ENCODE results near the gene ELFN1.

ELFN1 gene

GRCh38 chr7:1746491-1746975 is 76.5 kb downstream of the ELFN1 start:
- peaks cover 44% of the 10 kb centered on the region for H3K27me3 Mint-ChIP-seq
- no peaks in the 10 kb centered on the region for H3K9me3 Mint-ChIP-seq
- no peak for ATAC-seq
- H3K4me3 Mint-ChIP-seq: no peak overlapping the region
- no peak overlapping the region for H3K27ac Mint-ChIP-seq
- no peaks in the 10 kb centered on the region for H3K36me3 Mint-ChIP-seq
- H3K4me1 Mint-ChIP-seq: peaks cover 25% of the 10 kb centered on the region

DNA sequence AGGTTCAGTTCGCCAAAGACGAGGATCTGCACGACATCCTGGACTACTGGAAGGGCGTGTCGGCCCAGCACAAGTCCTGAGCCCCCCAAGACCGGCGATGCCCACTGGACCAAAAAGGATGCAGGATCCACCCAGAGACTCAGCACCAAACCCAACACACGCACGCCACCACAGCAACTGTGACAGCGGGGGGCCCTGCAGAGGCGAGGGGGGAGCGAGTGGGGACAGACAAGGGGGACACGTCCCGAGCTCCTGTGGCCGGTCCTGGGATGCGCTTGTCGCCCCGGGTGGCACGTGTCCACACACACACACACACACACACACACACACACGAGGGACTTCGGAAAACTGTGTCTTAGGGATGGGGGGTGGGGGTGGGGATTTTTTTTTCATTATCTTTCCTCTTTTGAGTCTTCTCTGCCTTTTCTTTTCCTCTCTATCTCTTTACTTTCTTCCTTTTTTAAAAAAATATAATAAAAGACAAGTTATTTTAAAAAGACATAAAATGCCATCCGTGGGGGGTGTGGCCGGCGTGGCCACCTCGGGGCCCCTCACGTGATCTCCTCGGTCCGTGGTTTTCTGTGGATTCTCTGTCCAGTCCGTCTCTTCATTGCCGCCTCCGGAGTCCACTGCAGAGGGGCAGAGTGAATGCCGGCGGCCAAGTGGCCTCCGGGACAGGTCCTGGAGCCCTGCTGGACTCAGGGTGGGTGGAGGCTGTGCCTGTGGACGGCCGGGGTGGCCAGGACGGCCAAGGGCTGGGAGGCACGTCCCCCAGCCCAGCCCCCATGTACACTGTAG is 77.1 kb downstream of the ELFN1 start:
- Mint-ChIP-seq H3K4me3 (no peak overlapping the region), H3K27me3 (peaks cover 41% of the 10 kb centered on the region), H3K27ac (no peak overlapping the region), H3K9me3 (no peaks in the 10 kb centered on the region), H3K4me1 (peaks cover 21% of the 10 kb centered on the region), H3K36me3 (no peaks in the 10 kb centered on the region)
- ATAC-seq: no peak

GRCh38 chr7:1748076-1748838 is 78.2 kb downstream of the ELFN1 start:
- Mint-ChIP-seq H3K27me3 (peaks cover 31% of the 10 kb centered on the region), H3K27ac (no peak overlapping the region), H3K4me3 (no peak overlapping the region), H3K9me3 (peaks cover 3% of the 10 kb centered on the region), H3K4me1 (peaks cover 20% of the 10 kb centered on the region), H3K36me3 (no peaks in the 10 kb centered on the region)
- ATAC-seq: no peak

DNA sequence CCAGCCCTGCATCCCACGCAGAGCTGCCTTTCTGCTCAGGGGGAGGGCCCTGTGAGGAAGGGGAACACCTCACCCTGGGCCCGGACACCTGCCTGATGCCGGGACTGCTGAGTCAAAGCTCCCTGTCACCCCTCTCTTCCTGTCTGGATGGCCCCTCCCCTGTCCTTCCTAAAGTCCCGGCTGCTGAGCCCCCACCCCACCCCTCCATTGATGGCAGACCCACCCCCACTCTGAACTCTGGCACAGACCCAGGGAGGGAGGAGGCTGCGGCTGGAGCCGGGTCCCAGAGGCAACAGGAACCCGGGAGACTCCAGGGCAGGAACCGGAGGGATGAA is 78.7 kb downstream of the ELFN1 start:
- ATAC-seq: no peak
- Mint-ChIP-seq H3K36me3 (no peaks in the 10 kb centered on the region), H3K27ac (no peak overlapping the region), H3K27me3 (peaks cover 31% of the 10 kb centered on the region), H3K4me1 (peaks cover 23% of the 10 kb centered on the region), H3K9me3 (peaks cover 3% of the 10 kb centered on the region), H3K4me3 (no peak overlapping the region)

DNA sequence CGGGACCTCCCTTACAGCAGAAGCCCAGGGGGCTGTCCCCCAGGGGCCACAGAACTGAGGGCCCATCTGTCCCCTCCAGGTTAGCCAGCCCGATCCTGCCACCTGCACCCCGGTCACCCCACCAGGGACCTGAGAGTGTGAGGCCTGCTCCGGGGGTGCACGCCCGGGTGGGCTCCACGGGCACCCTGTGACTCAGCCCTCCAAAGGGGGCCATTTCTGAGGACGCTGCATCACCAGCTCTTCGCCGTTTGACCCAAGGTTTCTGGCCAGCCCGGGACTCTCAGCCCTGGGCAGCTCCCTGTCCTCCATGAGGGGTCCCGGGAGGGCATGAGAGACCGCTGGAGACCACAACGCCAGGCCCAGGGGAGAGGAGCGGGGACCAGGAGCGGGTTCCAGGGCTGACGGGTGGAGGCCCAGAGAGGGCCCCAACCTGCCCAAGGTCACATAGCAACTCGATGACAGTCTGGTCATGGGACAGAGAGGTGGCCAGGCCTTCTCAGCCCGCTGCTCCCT is 79.3 kb downstream of the ELFN1 start:
- H3K9me3 Mint-ChIP-seq: peaks cover 4% of the 10 kb centered on the region
- no peak overlapping the region for H3K27ac Mint-ChIP-seq
- no peak overlapping the region for H3K4me3 Mint-ChIP-seq
- H3K27me3 Mint-ChIP-seq: peaks cover 31% of the 10 kb centered on the region
- ATAC-seq: no peak
- peaks cover 25% of the 10 kb centered on the region for H3K4me1 Mint-ChIP-seq
- H3K36me3 Mint-ChIP-seq: no peaks in the 10 kb centered on the region

DNA sequence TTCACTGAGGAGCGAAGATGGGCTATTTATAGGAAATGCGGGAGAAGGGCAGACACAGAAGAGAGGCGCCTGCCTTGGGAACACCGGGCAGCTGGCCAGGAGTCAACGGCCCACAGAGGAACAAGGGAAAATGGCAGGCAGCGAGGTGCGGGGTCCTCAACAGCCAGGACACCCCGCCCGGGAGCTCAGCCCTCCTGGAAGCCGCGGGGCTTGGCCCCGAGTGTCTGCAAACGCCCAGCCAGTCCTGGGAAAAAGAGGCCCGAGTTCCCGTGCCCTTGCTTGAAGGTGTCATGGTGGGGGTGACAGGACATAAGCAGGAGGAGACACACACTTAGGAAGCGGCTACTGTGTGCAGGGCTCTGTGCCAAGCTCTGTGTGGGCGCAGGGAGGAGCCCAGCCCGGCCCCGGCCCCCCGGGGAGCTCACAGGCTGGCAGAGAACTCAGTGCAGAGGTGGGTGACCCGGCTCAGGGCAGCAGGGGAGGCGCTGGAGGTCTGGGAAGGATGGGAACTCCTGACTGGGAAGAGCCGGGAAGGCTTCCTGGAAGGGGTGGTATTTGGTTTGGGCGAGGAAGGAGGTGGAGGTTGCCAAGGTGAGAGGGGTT is 79.9 kb downstream of the ELFN1 start:
- H3K4me3 Mint-ChIP-seq: no peak overlapping the region
- H3K36me3 Mint-ChIP-seq: no peaks in the 10 kb centered on the region
- H3K4me1 Mint-ChIP-seq: peaks cover 30% of the 10 kb centered on the region
- H3K27me3 Mint-ChIP-seq: peaks cover 31% of the 10 kb centered on the region
- H3K9me3 Mint-ChIP-seq: peaks cover 7% of the 10 kb centered on the region
- H3K27ac Mint-ChIP-seq: no peak overlapping the region
- ATAC-seq: no peak

- H3K27ac Mint-ChIP-seq: no peak overlapping the region
- peak; percentile 21 for ATAC-seq
- peaks cover 30% of the 10 kb centered on the region for H3K4me1 Mint-ChIP-seq
- H3K27me3 Mint-ChIP-seq: peaks cover 31% of the 10 kb centered on the region
- H3K36me3 Mint-ChIP-seq: no peaks in the 10 kb centered on the region
- peaks cover 7% of the 10 kb centered on the region for H3K9me3 Mint-ChIP-seq
- no peak overlapping the region for H3K4me3 Mint-ChIP-seq
Measured at GRCh38 chr7:1750541-1751021, 80.5 kb downstream of the ELFN1 start.

DNA sequence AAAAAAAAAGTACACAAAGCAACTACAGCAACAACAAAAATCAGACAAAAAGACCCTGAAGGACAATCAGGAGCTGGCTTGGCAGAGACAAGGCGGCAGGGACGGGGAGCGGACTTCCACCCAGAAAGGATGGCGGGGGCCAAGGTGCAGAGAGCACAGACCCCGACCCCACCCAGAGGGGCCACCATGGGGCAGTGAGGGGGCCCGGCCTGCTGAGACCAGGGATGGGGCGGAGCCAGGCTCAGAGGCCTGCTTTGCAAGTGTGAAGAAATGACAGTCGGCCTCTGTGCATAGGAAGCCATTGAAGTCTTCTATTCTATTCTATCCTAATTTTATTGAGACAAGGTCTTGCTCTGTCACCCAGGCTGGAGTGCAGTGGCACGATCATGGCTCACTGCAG is 82.0 kb downstream of the ELFN1 start:
- peaks cover 40% of the 10 kb centered on the region for H3K27me3 Mint-ChIP-seq
- peaks cover 43% of the 10 kb centered on the region for H3K4me1 Mint-ChIP-seq
- H3K9me3 Mint-ChIP-seq: peaks cover 7% of the 10 kb centered on the region
- no peak for ATAC-seq
- H3K36me3 Mint-ChIP-seq: no peaks in the 10 kb centered on the region
- H3K4me3 Mint-ChIP-seq: no peak overlapping the region
- H3K27ac Mint-ChIP-seq: no peak overlapping the region

DNA sequence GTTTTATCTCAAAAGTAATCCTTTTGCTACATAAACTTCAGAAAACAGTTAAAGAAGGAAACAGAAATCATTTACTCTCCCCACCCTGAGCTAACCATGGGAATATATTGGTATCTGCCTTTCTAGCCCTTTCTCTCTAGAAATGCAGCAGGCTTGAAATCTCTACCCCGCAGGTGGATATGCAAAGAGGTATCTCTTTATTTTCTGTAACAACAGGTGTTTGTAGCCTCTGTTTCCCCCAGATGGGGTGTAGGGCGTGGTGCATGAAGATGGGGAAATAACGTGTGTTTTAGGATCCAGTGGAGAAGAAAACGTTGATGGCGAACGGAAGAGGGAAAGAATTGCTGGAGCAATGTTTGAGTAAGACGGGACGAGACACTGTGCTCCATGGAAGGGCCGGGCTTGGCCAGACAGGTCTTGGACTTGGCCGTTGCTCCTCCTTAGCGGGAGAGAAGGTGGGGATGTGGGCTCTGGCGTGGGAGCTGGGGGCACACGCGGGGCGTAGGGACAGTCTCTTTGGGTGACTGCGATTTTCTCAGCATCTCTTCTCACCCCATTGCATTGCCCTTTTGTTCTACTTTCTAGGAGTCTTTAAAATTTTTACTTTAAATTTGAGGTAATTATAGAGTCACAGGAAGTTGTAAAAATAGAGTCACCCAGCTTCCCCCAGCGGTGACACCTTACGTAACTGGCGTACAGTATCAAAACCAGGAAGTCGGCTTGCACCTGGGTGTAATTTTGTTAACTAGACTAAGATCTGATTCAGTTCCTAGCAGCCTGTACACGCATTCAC is 82.9 kb downstream of the ELFN1 start:
- Mint-ChIP-seq H3K9me3 (peaks cover 7% of the 10 kb centered on the region), H3K27ac (peak overlapping the region; percentile 50), H3K36me3 (no peaks in the 10 kb centered on the region), H3K27me3 (peaks cover 40% of the 10 kb centered on the region), H3K4me3 (peak overlapping the region; percentile 49), H3K4me1 (peaks cover 39% of the 10 kb centered on the region)
- ATAC-seq: no peak

- H3K4me3 Mint-ChIP-seq: peak overlapping the region; percentile 49
- no peaks in the 10 kb centered on the region for H3K36me3 Mint-ChIP-seq
- H3K27me3 Mint-ChIP-seq: peaks cover 40% of the 10 kb centered on the region
- ATAC-seq: no peak
- peaks cover 34% of the 10 kb centered on the region for H3K4me1 Mint-ChIP-seq
- H3K9me3 Mint-ChIP-seq: peaks cover 7% of the 10 kb centered on the region
- peak overlapping the region; percentile 50 for H3K27ac Mint-ChIP-seq
Measured at GRCh38 chr7:1753564-1753867, 83.4 kb downstream of the ELFN1 start.

- Mint-ChIP-seq H3K36me3 (no peaks in the 10 kb centered on the region), H3K27me3 (peaks cover 43% of the 10 kb centered on the region), H3K4me3 (no peak overlapping the region), H3K4me1 (peaks cover 36% of the 10 kb centered on the region), H3K9me3 (peaks cover 7% of the 10 kb centered on the region), H3K27ac (no peak overlapping the region)
- ATAC-seq: no peak
Measured at GRCh38 chr7:1754345-1754908, 84.3 kb downstream of the ELFN1 start.

GRCh38 chr7:1755783-1756625 is 85.9 kb downstream of the ELFN1 start:
- Mint-ChIP-seq H3K36me3 (no peaks in the 10 kb centered on the region), H3K27me3 (peaks cover 39% of the 10 kb centered on the region), H3K27ac (no peak overlapping the region), H3K9me3 (peaks cover 7% of the 10 kb centered on the region), H3K4me1 (peaks cover 36% of the 10 kb centered on the region), H3K4me3 (no peak overlapping the region)
- ATAC-seq: peak; percentile 58

DNA sequence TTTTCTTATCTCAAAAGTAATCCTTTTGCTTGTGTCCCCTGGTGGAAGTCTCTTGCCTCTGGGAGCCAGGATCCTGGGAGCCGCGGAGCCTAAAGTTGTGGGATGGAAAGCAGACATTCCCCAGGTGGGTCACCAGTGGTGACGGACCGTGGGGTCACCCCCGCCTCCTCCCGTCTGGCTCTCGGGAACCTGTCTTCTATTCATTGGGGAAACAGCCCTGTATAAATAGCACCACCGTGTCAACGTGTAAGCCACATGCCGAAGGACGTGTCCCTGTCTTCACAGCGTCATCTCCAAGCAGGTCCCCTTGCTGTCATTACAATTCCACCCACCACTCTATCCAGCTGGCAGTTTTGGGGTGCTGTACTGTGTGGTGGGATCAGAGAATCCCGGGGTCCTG is 87.5 kb downstream of the ELFN1 start:
- Mint-ChIP-seq H3K36me3 (no peaks in the 10 kb centered on the region), H3K4me1 (peaks cover 35% of the 10 kb centered on the region), H3K27me3 (peaks cover 39% of the 10 kb centered on the region), H3K9me3 (peaks cover 13% of the 10 kb centered on the region), H3K27ac (no peak overlapping the region), H3K4me3 (no peak overlapping the region)
- no peak for ATAC-seq

Measured in stimulated activated memory B cell treated with anti-CD40 and anti-IgM and Interleukin-4, amounts not matched to agents 10 μg/mL and 1 μg/mL and 100 μg/mL, for 72 hours (primary cell).